Left renal pelvis (tissue), 4 donors: ENCODE measurements around the gene STX7. TPM values are rescaled to one million over a fixed set of nuclear protein-coding genes. Genes with fewer than 3 reads are reported as not detected.
A peak's percentile ranks its signal among the peaks of the same experiment; 100 is the strongest.
"Not testable (repeated sequence)": the region's sequence is repeated elsewhere in the genome, so short reads cannot be mapped to it uniquely, and the experiment has no call there.

ENCODE experiments used
- DNase-seq, 4 donors: peaks; one replicate each; pipeline ENCODE4 v3.0.0-alpha.2; 2013; ENCODE audit warnings: low read depth in 4 of 4, low spot score in 3 of 4
- polyA plus RNA-seq, 4 donors: library from polyadenylated mRNA; unstranded; fragments of 120-200 nt; gene quantifications; one replicate each; pipeline ENCODE4 v1.2.1, GENCODE V29; 2013; ENCODE audit not compliant: insufficient read length in 4 of 4

Gene STX7, protein sequence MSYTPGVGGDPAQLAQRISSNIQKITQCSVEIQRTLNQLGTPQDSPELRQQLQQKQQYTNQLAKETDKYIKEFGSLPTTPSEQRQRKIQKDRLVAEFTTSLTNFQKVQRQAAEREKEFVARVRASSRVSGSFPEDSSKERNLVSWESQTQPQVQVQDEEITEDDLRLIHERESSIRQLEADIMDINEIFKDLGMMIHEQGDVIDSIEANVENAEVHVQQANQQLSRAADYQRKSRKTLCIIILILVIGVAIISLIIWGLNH
- polyA plus RNA-seq = 10 to 100 TPM; 75.9 to 98.3 (median 91.4) TPM

- peak; percentile 78 to 82 (median 81) for DNase-seq
These were observed at the start of gene STX7 for GRCh38 chr6:132512638-132513632. Gene STX7, minus strand, starts transcription at chr6:132513116. Its CDS starts 9,586 bp downstream, at chr6:132503530.

DNA sequence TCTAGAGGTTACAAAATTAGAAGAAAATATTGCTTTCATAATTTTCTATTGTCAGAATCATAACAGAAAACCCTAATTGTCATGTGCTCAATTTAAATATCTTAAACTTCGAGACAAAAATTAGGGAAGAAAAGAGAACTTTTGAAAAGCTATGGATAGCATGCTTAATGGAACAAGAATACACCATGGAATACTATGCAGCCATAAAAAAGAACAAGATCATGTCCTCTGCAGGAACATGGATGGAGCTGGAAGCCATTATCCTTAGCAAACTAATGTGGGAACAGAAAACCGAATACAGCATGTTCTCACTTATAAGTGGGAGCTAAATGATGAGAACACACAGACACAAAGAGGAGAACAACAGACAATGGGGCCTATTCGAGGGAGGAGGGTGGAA is 47.2 kb upstream of the STX7 start:
- DNase-seq = not testable (repeated sequence)

- no peak for DNase-seq
These were observed 39.5 kb upstream of the STX7 start, which contains the start of gene TAAR8 for GRCh38 chr6:132552372-132552771. Gene TAAR8, plus strand, starts transcription at chr6:132552672. Its CDS starts 21 bp downstream, at chr6:132552693.

- no peak for DNase-seq
These were observed 38.3 kb upstream of the STX7 start for GRCh38 chr6:132551214-132551613.

DNA sequence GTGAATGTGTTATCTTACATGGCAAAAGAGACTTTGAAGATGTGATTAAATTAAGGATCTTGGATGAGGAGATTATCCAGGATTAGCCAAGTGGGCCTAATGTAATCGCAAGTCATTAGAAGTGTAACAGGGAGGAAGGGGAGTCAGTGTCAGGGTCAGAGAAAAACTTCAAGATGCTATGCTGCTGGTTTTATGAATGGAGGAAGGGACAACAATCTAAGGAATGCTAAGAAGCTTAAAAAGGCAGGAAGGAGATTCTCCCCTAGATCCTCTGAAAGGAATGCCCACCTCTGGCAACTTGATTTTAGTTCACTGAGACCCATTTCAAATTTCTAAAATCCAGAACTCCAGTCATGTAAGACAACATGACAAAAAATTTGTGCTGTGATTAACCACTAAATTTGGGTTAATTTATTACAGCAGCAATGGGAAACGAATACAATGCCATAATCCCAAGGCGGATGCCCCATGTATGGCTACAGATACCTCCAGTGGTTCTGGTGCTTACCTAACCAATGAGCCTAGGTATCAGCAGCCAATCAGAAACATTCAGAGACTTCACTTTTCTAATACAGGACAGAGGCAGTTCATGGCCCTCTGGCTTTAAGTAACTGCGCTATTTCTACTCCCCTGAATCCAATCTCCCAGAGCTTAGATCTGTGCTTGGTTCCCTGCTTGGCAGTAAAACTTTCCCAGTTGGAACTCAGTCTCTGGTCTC is 36.0 kb upstream of the STX7 start:
- no peak for DNase-seq

DNA sequence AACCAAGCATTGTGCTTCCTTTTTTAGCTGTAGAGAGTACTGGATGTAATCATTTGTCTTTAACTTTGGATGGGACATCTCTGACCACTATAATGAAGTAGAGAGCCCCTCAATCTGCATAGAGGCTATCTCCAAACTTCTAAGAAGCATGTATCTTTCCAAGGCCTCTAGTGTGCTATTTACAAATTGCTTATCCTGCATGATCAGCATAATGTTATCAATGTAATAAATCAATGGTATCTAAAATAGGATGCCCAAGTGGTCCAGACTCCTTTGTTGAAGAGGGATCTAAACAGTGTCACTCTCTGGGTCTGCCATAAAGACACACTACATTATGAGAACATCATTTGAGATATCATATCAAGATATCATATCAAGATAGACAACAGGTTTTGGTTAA is 31.9 kb upstream of the STX7 start:
- no peak for DNase-seq

GRCh38 chr6:132537977-132538376 is 25.1 kb upstream of the STX7 start, which contains the start of gene TAAR9:
Gene TAAR9, plus strand, starts transcription at chr6:132538277. Its CDS starts 13 bp downstream, at chr6:132538290.
- DNase-seq = no peak

- no peak for DNase-seq
These were observed 24.2 kb upstream of the STX7 start for GRCh38 chr6:132537145-132537544.

- DNase-seq = not testable (repeated sequence)
These were observed 21.6 kb upstream of the STX7 start for GRCh38 chr6:132534546-132534945.

GRCh38 chr6:132530293-132530974 is 17.5 kb upstream of the STX7 start:
- peak in 3 of 4 donors; percentile 54 to 57 (median 56) for DNase-seq

- DNase-seq = no peak
These were observed 14.9 kb upstream of the STX7 start for GRCh38 chr6:132527791-132528190.

- DNase-seq = no peak
These were observed 13.5 kb upstream of the STX7 start for GRCh38 chr6:132526461-132526860.

DNA sequence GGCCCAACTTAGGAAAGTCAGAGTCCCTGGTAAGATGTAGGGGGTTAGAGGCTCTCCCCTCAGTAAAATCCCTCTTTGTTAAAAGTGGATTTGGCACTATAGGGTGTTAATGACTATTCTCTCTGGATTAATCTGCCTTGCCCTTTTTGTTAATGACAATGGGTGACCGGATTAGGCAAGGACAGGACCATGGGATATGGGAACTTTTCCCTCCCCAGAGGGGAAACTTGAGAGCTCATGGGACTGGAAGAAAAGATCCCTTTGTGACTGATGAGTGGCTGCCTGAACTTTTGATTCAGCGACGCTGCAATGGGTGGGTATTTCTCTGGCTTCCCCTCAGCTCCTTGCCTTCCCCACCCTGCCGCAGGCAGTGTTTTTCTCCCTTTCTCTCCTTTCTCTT is 12.9 kb upstream of the STX7 start:
- DNase-seq = no peak

DNA sequence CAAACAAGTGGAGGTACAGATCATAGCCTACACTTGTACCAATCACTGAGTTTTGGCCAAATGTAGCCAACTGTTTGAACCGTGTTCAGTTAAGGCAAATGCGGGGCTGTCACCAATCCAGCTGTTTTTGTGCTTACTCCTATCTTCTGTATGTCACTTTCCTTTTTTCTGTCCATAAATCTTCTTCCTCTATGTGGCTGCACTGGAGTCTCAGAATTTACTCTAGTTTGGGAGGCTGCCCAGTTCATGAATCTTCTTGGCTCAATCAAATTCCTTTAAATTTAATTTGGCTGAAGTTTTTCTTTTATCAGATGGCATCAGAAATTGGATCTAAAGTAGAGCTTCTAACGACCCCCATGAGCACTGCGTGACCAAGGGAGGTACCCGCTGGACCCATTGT is 11.7 kb upstream of the STX7 start:
- DNase-seq = no peak

GRCh38 chr6:132520953-132521352 is 8.0 kb upstream of the STX7 start:
- DNase-seq = no peak

GRCh38 chr6:132515386-132515785 is 2.5 kb upstream of the STX7 start:
- DNase-seq = no peak

GRCh38 chr6:132513831-132514545 is 1.1 kb upstream of the STX7 start:
- DNase-seq = no peak

DNA sequence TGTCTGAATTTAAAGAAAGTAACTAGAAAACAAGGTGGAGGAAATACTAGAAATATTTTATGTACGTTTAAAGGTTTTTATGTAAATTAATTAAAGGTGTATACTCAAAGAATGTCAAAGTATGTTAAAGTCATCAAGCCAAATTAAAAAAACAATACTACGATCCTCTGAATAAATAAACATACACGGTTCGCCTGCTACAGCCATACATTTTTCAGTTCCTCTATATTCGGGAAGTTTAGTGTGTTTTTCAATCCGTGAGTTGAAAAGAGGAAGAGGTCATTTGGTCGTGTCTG is 626 bp downstream of the STX7 start:
- DNase-seq = no peak

GRCh38 chr6:132511831-132512220 is 1.1 kb downstream of the STX7 start:
- no peak for DNase-seq
